ENCODE measurements around the gene MPHOSPH9.

DNA sequence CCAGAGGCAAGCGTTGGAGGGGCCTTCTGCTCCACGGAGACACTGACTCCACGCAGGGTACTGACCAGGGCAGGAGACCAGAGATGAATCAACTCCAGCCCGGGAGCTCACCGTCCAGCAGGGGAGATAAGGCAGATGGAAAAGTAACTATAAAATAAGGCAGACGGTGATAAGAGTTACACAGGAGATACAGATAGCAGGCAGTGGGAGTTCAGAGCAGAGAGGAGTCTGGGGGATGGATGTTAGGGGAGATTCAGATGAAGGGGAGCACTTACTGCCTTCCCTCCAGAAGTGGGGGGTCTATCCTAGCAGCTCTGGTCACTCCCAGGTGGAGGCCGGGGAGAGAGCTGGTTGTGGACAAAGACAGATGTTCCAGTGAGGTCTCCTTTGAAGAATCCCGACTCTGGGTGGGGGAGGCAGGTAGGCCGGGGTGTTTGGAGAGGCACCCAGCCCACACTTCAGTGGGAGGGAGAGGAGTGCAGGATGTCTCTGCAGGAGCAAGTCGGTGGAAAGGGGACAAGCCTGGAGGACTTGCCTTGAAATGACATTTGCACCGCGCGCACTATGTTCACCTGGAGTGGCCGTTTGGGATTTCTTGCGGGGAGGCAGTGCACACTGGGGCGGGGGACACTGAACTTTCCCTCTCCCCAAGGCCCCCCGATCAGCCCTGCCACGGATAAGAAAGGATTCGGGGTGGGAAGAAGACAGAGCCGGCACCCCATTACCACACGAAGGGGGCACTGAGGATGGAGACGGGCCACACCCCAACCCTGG, 83.3 kb downstream of the MPHOSPH9 start:
- no peak for TF ChIP-seq POLR2AphosphoS5 (IDR thresholded peaks at IDR 0.05)
- TF ChIP-seq, protein P1, sequence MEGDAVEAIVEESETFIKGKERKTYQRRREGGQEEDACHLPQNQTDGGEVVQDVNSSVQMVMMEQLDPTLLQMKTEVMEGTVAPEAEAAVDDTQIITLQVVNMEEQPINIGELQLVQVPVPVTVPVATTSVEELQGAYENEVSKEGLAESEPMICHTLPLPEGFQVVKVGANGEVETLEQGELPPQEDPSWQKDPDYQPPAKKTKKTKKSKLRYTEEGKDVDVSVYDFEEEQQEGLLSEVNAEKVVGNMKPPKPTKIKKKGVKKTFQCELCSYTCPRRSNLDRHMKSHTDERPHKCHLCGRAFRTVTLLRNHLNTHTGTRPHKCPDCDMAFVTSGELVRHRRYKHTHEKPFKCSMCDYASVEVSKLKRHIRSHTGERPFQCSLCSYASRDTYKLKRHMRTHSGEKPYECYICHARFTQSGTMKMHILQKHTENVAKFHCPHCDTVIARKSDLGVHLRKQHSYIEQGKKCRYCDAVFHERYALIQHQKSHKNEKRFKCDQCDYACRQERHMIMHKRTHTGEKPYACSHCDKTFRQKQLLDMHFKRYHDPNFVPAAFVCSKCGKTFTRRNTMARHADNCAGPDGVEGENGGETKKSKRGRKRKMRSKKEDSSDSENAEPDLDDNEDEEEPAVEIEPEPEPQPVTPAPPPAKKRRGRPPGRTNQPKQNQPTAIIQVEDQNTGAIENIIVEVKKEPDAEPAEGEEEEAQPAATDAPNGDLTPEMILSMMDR (IDR thresholded peaks at IDR 0.05) = no peak
- no peak for TF ChIP-seq POLR2A (IDR thresholded peaks at IDR 0.05)

Measured in stomach (tissue), 4 donors.